Fibroblast of lung (primary cell): ENCODE measurements around the gene KIAA1614. TPM values are rescaled to one million over a fixed set of nuclear protein-coding genes. Genes with fewer than 3 reads are reported as not detected.

Source experiments
- DNase-seq, 2 donors: peaks; one replicate each; pipeline versions ENCODE4 v3.0.0 to v3.0.0-alpha.2; 2010; ENCODE audit warnings: low read depth in 2 of 2
- H2AFZ ChIP-seq: 2 replicates; pipeline ENCODE4 v1.5.1; 2012; ENCODE audit warnings: low read length, control low read depth, inconsistent platforms
- H3K27ac ChIP-seq: 2 replicates; pipeline ENCODE4 v1.5.1; 2011; ENCODE audit warnings: low read length, control low read depth; ENCODE audit not compliant: insufficient read depth
- H3K27me3 ChIP-seq: 2 replicates; pipeline ENCODE4 v1.5.1; 2011; ENCODE audit warnings: mild to moderate bottlenecking, low read length; ENCODE audit not compliant: control insufficient read depth, insufficient read depth
- H3K36me3 ChIP-seq: 2 replicates; pipeline ENCODE4 v1.5.1; 2011; ENCODE audit warnings: low read length; ENCODE audit not compliant: control insufficient read depth, insufficient read depth
- H3K4me1 ChIP-seq: 2 replicates; pipeline ENCODE4 v1.5.1; 2011; ENCODE audit warnings: low read length; ENCODE audit not compliant: control insufficient read depth, insufficient read depth; ENCODE audit errors: extremely low read depth
- H3K4me2 ChIP-seq: 2 replicates; pipeline ENCODE4 v1.5.1; 2011; ENCODE audit warnings: low read length, control low read depth; ENCODE audit not compliant: insufficient read depth; ENCODE audit errors: extremely low read depth
- H3K4me3 ChIP-seq, 4 experiments: fragments of 200-600 bp in 1 of 4; sonication (generic) in 1 of 4; replicated peaks in 1 of 4; 2 replicates each; pipeline ENCODE4 v1.5.1; 2011 to 2016; ENCODE audit warnings: low read length in 4 of 4, low read depth in 3 of 4, mild to moderate bottlenecking in 3 of 4, control low read depth in 2 of 4, inconsistent platforms in 1 of 4, mixed read lengths in 1 of 4; ENCODE audit not compliant: insufficient read depth in 1 of 4; ENCODE audit errors: control extremely low read depth in 1 of 4
- H3K79me2 ChIP-seq: 2 replicates; pipeline ENCODE4 v1.5.1; 2012; ENCODE audit warnings: mild to moderate bottlenecking, low read length, inconsistent platforms; ENCODE audit not compliant: control insufficient read depth, insufficient read depth
- H3K9ac ChIP-seq: 2 replicates; pipeline ENCODE4 v1.5.1; 2011; ENCODE audit warnings: mild to moderate bottlenecking, low read length, control low read depth; ENCODE audit not compliant: insufficient read depth
- H3K9me3 ChIP-seq: 2 replicates; pipeline ENCODE4 v1.5.1; 2012; ENCODE audit warnings: low read depth, low read length; ENCODE audit not compliant: control insufficient read depth, insufficient read depth
- H4K20me1 ChIP-seq: 2 replicates; pipeline ENCODE4 v1.5.1; 2011; ENCODE audit warnings: low read length; ENCODE audit not compliant: control insufficient read depth, insufficient read depth; ENCODE audit errors: extremely low read depth
- EZH2 ChIP-seq: IDR thresholded peaks from 2 replicates; pipeline ENCODE4 v1.5.1; 2012; ENCODE audit warnings: low read length, control low read depth, mild to moderate bottlenecking; ENCODE audit errors: missing control alignments
- polyA plus RNA-seq, 2 donors: library from polyadenylated mRNA; depleted of rRNA in 1 of 2; stranded (reverse) in 1 of 2; unstranded in 1 of 2; fragments of >200 nt; gene quantifications; 2 replicates each; pipeline ENCODE4 v1.2.1, GENCODE V29; 2011 to 2012; ENCODE audit warnings: missing spikeins in 1 of 2
- total RNA-seq: library from RNA; depleted of rRNA; stranded (reverse); fragments of >200 nt; gene quantifications from 2 replicates; pipeline ENCODE4 v1.2.1, GENCODE V29; 2014
- TF ChIP-seq, protein P1 (sequence below), 2 donors: IDR thresholded peaks in 1 of 2; conservative IDR thresholded peaks in 1 of 2; 1 replicate in 1 of 2; 2 replicates in 1 of 2; pipeline ENCODE4 v1.5.1; 2011 to 2012; ENCODE audit warnings: low read length in 2 of 2, control low read depth in 1 of 2, inconsistent platforms in 1 of 2, low read depth in 1 of 2, mild to moderate bottlenecking in 1 of 2

Gene KIAA1614
- total and polyA plus RNA-seq, 2 donors (not counting 1 experiment from before 2014, with no cell fraction given), result 3.0 to 8.1 TPM

GRCh38 chr1:180934563-180934962, 21.9 kb downstream of the KIAA1614 start:
- Histone ChIP-seq H3K4me2 (no peak overlapping the region), H4K20me1 (no peaks in the 10 kb centered on the region), H3K4me1 (no peaks in the 10 kb centered on the region), H3K9ac (no peak overlapping the region), H3K4me3 (no peak overlapping the region), H2AFZ (no peak overlapping the region), H3K79me2 (no peaks in the 10 kb centered on the region), H3K27ac (no peak overlapping the region), H3K9me3 (no peaks in the 10 kb centered on the region), H3K36me3 (peaks cover 1% of the 10 kb centered on the region), H3K27me3 (no peaks in the 10 kb centered on the region)
- DNase-seq, result no peak
- TF ChIP-seq EZH2, result no peak
- TF ChIP-seq, protein P1, sequence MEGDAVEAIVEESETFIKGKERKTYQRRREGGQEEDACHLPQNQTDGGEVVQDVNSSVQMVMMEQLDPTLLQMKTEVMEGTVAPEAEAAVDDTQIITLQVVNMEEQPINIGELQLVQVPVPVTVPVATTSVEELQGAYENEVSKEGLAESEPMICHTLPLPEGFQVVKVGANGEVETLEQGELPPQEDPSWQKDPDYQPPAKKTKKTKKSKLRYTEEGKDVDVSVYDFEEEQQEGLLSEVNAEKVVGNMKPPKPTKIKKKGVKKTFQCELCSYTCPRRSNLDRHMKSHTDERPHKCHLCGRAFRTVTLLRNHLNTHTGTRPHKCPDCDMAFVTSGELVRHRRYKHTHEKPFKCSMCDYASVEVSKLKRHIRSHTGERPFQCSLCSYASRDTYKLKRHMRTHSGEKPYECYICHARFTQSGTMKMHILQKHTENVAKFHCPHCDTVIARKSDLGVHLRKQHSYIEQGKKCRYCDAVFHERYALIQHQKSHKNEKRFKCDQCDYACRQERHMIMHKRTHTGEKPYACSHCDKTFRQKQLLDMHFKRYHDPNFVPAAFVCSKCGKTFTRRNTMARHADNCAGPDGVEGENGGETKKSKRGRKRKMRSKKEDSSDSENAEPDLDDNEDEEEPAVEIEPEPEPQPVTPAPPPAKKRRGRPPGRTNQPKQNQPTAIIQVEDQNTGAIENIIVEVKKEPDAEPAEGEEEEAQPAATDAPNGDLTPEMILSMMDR (conservative IDR thresholded peaks at IDR 0.05 in 1 of 2, IDR thresholded peaks at IDR 0.05 in 1 of 2; ENCODE audit: low read depth in 1 of 2, low read length in 2 of 2), result no peak

- H3K4me2 ChIP-seq, result no peak overlapping the region
- no peak overlapping the region for H3K9ac ChIP-seq
- H2AFZ ChIP-seq, result no peak overlapping the region
- H3K27ac ChIP-seq, result no peak overlapping the region
- no peak for DNase-seq
- TF ChIP-seq, protein P1 (conservative IDR thresholded peaks at IDR 0.05 in 1 of 2, IDR thresholded peaks at IDR 0.05 in 1 of 2; ENCODE audit: low read depth in 1 of 2, low read length in 2 of 2), result no peak
- no peak for TF ChIP-seq EZH2
- H3K9me3 ChIP-seq, result no peaks in the 10 kb centered on the region
- no peak overlapping the region for H3K4me3 ChIP-seq
- no peaks in the 10 kb centered on the region for H3K4me1 ChIP-seq
- H4K20me1 ChIP-seq, result no peaks in the 10 kb centered on the region
- no peaks in the 10 kb centered on the region for H3K79me2 ChIP-seq
- peaks cover 1% of the 10 kb centered on the region for H3K36me3 ChIP-seq
- no peaks in the 10 kb centered on the region for H3K27me3 ChIP-seq
Measured at GRCh38 chr1:180935326-180936109, 22.8 kb downstream of the KIAA1614 start.

- Histone ChIP-seq H3K9me3 (no peaks in the 10 kb centered on the region), H2AFZ (no peak overlapping the region), H3K36me3 (peaks cover 1% of the 10 kb centered on the region), H3K4me1 (no peaks in the 10 kb centered on the region), H3K9ac (no peak overlapping the region), H3K4me3 (no peak overlapping the region), H3K27me3 (no peaks in the 10 kb centered on the region), H3K27ac (no peak overlapping the region), H3K79me2 (no peaks in the 10 kb centered on the region), H4K20me1 (no peaks in the 10 kb centered on the region), H3K4me2 (no peak overlapping the region)
- no peak for DNase-seq
- no peak for TF ChIP-seq EZH2
- TF ChIP-seq, protein P1 (conservative IDR thresholded peaks at IDR 0.05 in 1 of 2, IDR thresholded peaks at IDR 0.05 in 1 of 2; ENCODE audit: low read depth in 1 of 2, low read length in 2 of 2), result no peak
Measured at GRCh38 chr1:180936110-180937011, 23.7 kb downstream of the KIAA1614 start.
